B cell (primary cell): ENCODE measurements around the gene DMAC2. TPM values are rescaled to one million over a fixed set of nuclear protein-coding genes. Genes with fewer than 3 reads are reported as not detected.

ENCODE experiments used
- ATAC-seq: fragments of 200-7000 bp; cut with Tn5 transposase; one replicate; pipeline ENCODE4 v1.10.0; 2021; ENCODE audit warnings: low read depth, mild to moderate bottlenecking, moderate number of reproducible peaks, moderate library complexity
- CTCF ChIA-PET: fragments of 350-600 bp; sonication (Branson Sonifier 250); formaldehyde crosslinking; loops from one replicate; lab custom pipeline; 2021; ENCODE audit warnings: antibody characterized with exemption, inconsistent platforms; lab: Charles Lee
- POLR2A ChIA-PET: fragments of 350-600 bp; sonication (Branson Sonifier 250); formaldehyde crosslinking; loops from one replicate; lab custom pipeline; 2021; ENCODE audit warnings: antibody characterized with exemption; lab: Charles Lee
- DNase-seq: peaks from one replicate; pipeline ENCODE4 v3.0.0; 2013
- H2AFZ ChIP-seq: 2 replicates; pipeline ENCODE4 v1.6.1; 2012; ENCODE audit warnings: mild to moderate bottlenecking, low read depth, low read length; ENCODE audit not compliant: insufficient read depth, poor library complexity, severe bottlenecking
- H3K27ac ChIP-seq, 2 donors: 1 replicate in 1 of 2; 2 replicates in 1 of 2; pipeline ENCODE4 v1.5.1; 2012 to 2013; ENCODE audit warnings: low read length in 2 of 2, mild to moderate bottlenecking in 2 of 2, moderate library complexity in 1 of 2
- H3K27me3 ChIP-seq, 4 experiments: fragments of 200-600 bp in 1 of 4; sonication (generic) in 1 of 4; replicated peaks in 1 of 4; 1 replicate in 2 of 4; 2 replicates in 2 of 4; pipeline versions ENCODE4 v1.6.1 to v1.7.0; 2013 to 2016; ENCODE audit warnings: low read length in 3 of 4, mild to moderate bottlenecking in 2 of 4, mixed read lengths in 1 of 4, moderate library complexity in 1 of 4; ENCODE audit not compliant: insufficient read depth in 4 of 4, control insufficient read depth in 3 of 4; ENCODE audit errors: control extremely low read depth in 1 of 4
- H3K36me3 ChIP-seq, 2 experiments: replicated peaks in 1 of 2; 1 replicate in 1 of 2; 2 replicates in 1 of 2; pipeline versions ENCODE4 v1.6.1 to v1.7.1; 2013; ENCODE audit warnings: low read length in 1 of 2; ENCODE audit not compliant: insufficient read depth in 2 of 2, control insufficient read depth in 1 of 2; ENCODE audit errors: control extremely low read depth in 1 of 2, extremely low read depth in 1 of 2
- H3K4me1 ChIP-seq, 2 donors: fragments of 200-600 bp in 1 of 2; sonication (generic) in 1 of 2; 1 replicate in 1 of 2; 2 replicates in 1 of 2; pipeline versions ENCODE4 v1.5.1 to v1.6.1; 2013 to 2017; ENCODE audit warnings: low read length in 2 of 2; ENCODE audit not compliant: control insufficient read depth in 2 of 2, insufficient read depth in 2 of 2
- H3K4me2 ChIP-seq: replicated peaks from 2 replicates; pipeline ENCODE3; 2012; ENCODE audit warnings: mild to moderate bottlenecking, low read depth, low read length; ENCODE audit not compliant: poor library complexity, severe bottlenecking
- H3K4me3 ChIP-seq, 5 experiments: fragments of 200-600 bp in 1 of 5; sonication (generic) in 1 of 5; 1 replicate in 3 of 5; 2 replicates in 2 of 5; pipeline versions ENCODE4 v1.5.1 to v1.7.0; 2011 to 2016; ENCODE audit warnings: low read length in 4 of 5, mild to moderate bottlenecking in 4 of 5, low read depth in 2 of 5, control low read depth in 1 of 5, moderate library complexity in 1 of 5; ENCODE audit not compliant: insufficient read depth in 1 of 5; ENCODE audit errors: control extremely low read depth in 1 of 5, extremely low read depth in 1 of 5
- H3K79me2 ChIP-seq: fragments of 200-600 bp; sonication (generic); one replicate; pipeline ENCODE4 v1.6.0; 2016; ENCODE audit warnings: low read length; ENCODE audit not compliant: control insufficient read depth, insufficient read depth
- H3K9ac ChIP-seq: fragments of 200-600 bp; sonication (generic); 2 replicates; pipeline ENCODE4 v1.6.1; 2017; ENCODE audit warnings: mild to moderate bottlenecking, low read length, moderate library complexity
- H3K9me3 ChIP-seq, 3 donors: one replicate each; pipeline versions ENCODE4 v1.6.1 to v1.7.1; 2013; ENCODE audit warnings: low read length in 2 of 3; ENCODE audit not compliant: control insufficient read depth in 2 of 3, insufficient read depth in 1 of 3; ENCODE audit errors: control extremely low read depth in 1 of 3
- H4K20me1 ChIP-seq: 2 replicates; pipeline ENCODE4 v1.6.0; 2012; ENCODE audit warnings: mild to moderate bottlenecking, low read length; ENCODE audit not compliant: insufficient read depth, control insufficient read depth, poor library complexity, severe bottlenecking
- H3K27ac Mint-ChIP-seq: one replicate; pipeline ENCODE4 v1.8.0; 2021; ENCODE audit warnings: mixed read lengths
- H3K27me3 Mint-ChIP-seq: one replicate; pipeline ENCODE4 v1.8.0; 2021; ENCODE audit warnings: mixed read lengths
- H3K4me1 Mint-ChIP-seq: one replicate; pipeline ENCODE4 v1.8.0; 2021; ENCODE audit warnings: mixed read lengths
- H3K4me3 Mint-ChIP-seq: one replicate; pipeline ENCODE4 v1.8.0; 2021; ENCODE audit warnings: mixed read lengths
- H3K9me3 Mint-ChIP-seq: one replicate; pipeline ENCODE4 v1.8.0; 2022; ENCODE audit warnings: mixed read lengths; ENCODE audit not compliant: insufficient read depth
- EZH2 ChIP-seq: IDR thresholded peaks from 2 replicates; pipeline ENCODE4 v1.6.1; 2012; ENCODE audit warnings: borderline replicate concordance, low read depth, mild to moderate bottlenecking, moderate library complexity, low read length; ENCODE audit not compliant: insufficient read depth, poor library complexity, severe bottlenecking
- WGBS: methylation state at CpG from one replicate; pipeline ENCODE4 v1.1.5; 2013; ENCODE audit warnings: missing lambda C conversion rate; ENCODE audit not compliant: insufficient coverage; 5-methylcytosine and 5-hydroxymethylcytosine counted together
- intact Hi-C: fragments of 100-400 bp; cut with micrococcal nuclease; formaldehyde crosslinking; loops from one replicate; pipeline ENCODE4 v1.10.0; 2022
- polyA plus RNA-seq: library from polyadenylated mRNA; depleted of rRNA; stranded (reverse); fragments of >200 nt; gene quantifications from 2 replicates; pipeline ENCODE4 v1.2.3, GENCODE V29; 2012
- total RNA-seq, 2 donors: library from RNA; stranded (reverse); fragments of 120-200 nt in 1 of 2; gene quantifications; 1 replicate in 1 of 2; 2 replicates in 1 of 2; pipeline versions ENCODE4 v1.2.3 to v1.2.4, GENCODE V29; 2013 to 2022
- TF ChIP-seq, protein P1 (sequence below): fragments of 200-600 bp; IDR thresholded peaks from one replicate; pipeline ENCODE4 v1.8.0; 2022; ENCODE audit warnings: antibody characterized with exemption, mild to moderate bottlenecking

The DMAC2 gene
- total and polyA plus RNA-seq, 2 donors (not counting 1 experiment from before 2014, with no cell fraction given): 31.8 to 41.7 TPM

GRCh38 chr19:41434450-41434849, 5.3 kb downstream of the DMAC2 start:
- Histone ChIP-seq H3K4me3 (no peak overlapping the region), H3K4me2 (no peak overlapping the region), H3K79me2 (peaks cover 6% of the 10 kb centered on the region), H2AFZ (no peak overlapping the region), H3K9ac (no peak overlapping the region), H3K4me1 (peaks cover 6 to 8% of the 10 kb centered on the region in 2 donors), H3K36me3 (peaks cover 0 to 43% of the 10 kb centered on the region in 2 experiments), H4K20me1 (no peaks in the 10 kb centered on the region), H3K27ac (no peak overlapping the region), H3K27me3 (no peaks in the 10 kb centered on the region), H3K9me3 (no peaks in the 10 kb centered on the region)
- TF ChIP-seq EZH2: no peak
- TF ChIP-seq, protein P1, sequence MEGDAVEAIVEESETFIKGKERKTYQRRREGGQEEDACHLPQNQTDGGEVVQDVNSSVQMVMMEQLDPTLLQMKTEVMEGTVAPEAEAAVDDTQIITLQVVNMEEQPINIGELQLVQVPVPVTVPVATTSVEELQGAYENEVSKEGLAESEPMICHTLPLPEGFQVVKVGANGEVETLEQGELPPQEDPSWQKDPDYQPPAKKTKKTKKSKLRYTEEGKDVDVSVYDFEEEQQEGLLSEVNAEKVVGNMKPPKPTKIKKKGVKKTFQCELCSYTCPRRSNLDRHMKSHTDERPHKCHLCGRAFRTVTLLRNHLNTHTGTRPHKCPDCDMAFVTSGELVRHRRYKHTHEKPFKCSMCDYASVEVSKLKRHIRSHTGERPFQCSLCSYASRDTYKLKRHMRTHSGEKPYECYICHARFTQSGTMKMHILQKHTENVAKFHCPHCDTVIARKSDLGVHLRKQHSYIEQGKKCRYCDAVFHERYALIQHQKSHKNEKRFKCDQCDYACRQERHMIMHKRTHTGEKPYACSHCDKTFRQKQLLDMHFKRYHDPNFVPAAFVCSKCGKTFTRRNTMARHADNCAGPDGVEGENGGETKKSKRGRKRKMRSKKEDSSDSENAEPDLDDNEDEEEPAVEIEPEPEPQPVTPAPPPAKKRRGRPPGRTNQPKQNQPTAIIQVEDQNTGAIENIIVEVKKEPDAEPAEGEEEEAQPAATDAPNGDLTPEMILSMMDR: no peak
- ChIA-PET CTCF (interaction anchor here (2.7 kb wide), 1 partner anchor 162 kb away, joined by 9 read pairs; no protein-coding TSS in a partner anchor), POLR2A (no interaction called here)
- intact Hi-C loops: no loop called here
- DNase-seq (no peak), ATAC-seq (no peak)
- Mint-ChIP-seq H3K4me3 (no peak overlapping the region), H3K27ac (no peak overlapping the region), H3K27me3 (no peaks in the 10 kb centered on the region), H3K9me3 (no peaks in the 10 kb centered on the region), H3K4me1 (peaks cover 11% of the 10 kb centered on the region)
- 88% methylated on average over 3 of the region's 5 CpGs for WGBS

DNA sequence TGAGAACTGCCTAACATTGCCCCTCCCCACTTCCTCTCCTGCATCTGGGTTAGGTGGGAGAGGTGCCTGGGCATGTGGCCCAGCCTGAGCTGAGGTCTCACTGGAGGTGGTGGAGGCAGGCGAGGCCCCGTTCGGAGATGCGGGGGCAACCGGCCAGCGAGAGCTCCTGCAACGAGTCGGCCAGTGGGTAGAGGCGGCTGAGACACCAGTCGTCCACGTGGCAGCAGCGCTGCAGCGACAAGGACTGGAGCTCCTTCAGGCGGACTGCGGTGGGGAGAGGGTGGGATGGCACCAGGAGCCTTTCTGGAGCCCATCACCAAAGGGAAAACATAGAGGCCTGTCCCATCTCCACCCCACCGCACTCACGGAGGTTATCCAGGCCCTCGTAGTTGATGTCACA, 6.5 kb downstream of the DMAC2 start:
- Histone ChIP-seq H3K9me3 (no peaks in the 10 kb centered on the region), H3K36me3 (peaks cover 0 to 47% of the 10 kb centered on the region in 2 experiments), H2AFZ (no peak overlapping the region), H3K4me2 (no peak overlapping the region), H3K4me1 (peaks cover 4% of the 10 kb centered on the region in 2 donors), H3K27me3 (no peaks in the 10 kb centered on the region), H3K9ac (no peak overlapping the region), H3K79me2 (no peaks in the 10 kb centered on the region), H4K20me1 (no peaks in the 10 kb centered on the region), H3K27ac (no peak overlapping the region), H3K4me3 (no peak overlapping the region)
- DNase-seq: no peak
- no peak for ATAC-seq
- POLR2A ChIA-PET: no interaction called here
- TF ChIP-seq, protein P1: no peak
- no peak for TF ChIP-seq EZH2
- intact Hi-C loops: no loop called here
- no peaks in the 10 kb centered on the region for H3K9me3 Mint-ChIP-seq
- peaks cover 9% of the 10 kb centered on the region for H3K4me1 Mint-ChIP-seq
- no peak overlapping the region for H3K4me3 Mint-ChIP-seq
- 98% methylated on average over 18 of the region's 18 CpGs for WGBS
- CTCF ChIA-PET: interaction anchor here (0.7 kb wide), 1 partner anchor 229 kb away, joined by 6 read pairs; no protein-coding TSS in a partner anchor
- H3K27ac Mint-ChIP-seq: no peak overlapping the region
- no peaks in the 10 kb centered on the region for H3K27me3 Mint-ChIP-seq
